Kidney (tissue), 14 donors: ENCODE measurements around the gene SORBS2. TPM values are rescaled to one million over a fixed set of nuclear protein-coding genes. Genes with fewer than 3 reads are reported as not detected.

ENCODE experiments used
- DNase-seq, 5 donors: peaks; one replicate each; pipeline ENCODE4 v3.0.0-alpha.2; 2013 to 2020
- FAIRE-seq: peaks from 2 replicates; lab custom pipeline; 2012; peaks lifted over from hg19 to GRCh38; lab: Jason Lieb, UNC
- H3K27ac ChIP-seq, 2 donors: one replicate each; pipeline ENCODE4 v1.7.0; 2013; ENCODE audit warnings: low read depth in 2 of 2, low read length in 2 of 2, inconsistent platforms in 1 of 2
- H3K27me3 ChIP-seq: one replicate; pipeline ENCODE4 v1.7.1; 2013; ENCODE audit warnings: low read length, inconsistent platforms; ENCODE audit not compliant: control insufficient read depth, insufficient read depth
- H3K36me3 ChIP-seq, 3 donors: one replicate each; pipeline versions ENCODE4 v1.7.0 to v1.7.1; 2013; ENCODE audit warnings: low read length in 3 of 3, control low read depth in 1 of 3, inconsistent platforms in 1 of 3; ENCODE audit not compliant: insufficient read depth in 3 of 3, control insufficient read depth in 2 of 3
- H3K4me1 ChIP-seq, 3 donors: one replicate each; pipeline versions ENCODE4 v1.7.0 to v1.7.1; 2013; ENCODE audit warnings: low read length in 3 of 3, inconsistent platforms in 1 of 3, low read depth in 1 of 3; ENCODE audit not compliant: control insufficient read depth in 2 of 3, insufficient read depth in 2 of 3
- H3K4me3 ChIP-seq, 3 donors: one replicate each; pipeline versions ENCODE4 v1.7.0 to v1.8.1; 2013; ENCODE audit warnings: low read length in 3 of 3, control low read depth in 1 of 3, inconsistent platforms in 1 of 3
- H3K9ac ChIP-seq, 3 donors: one replicate each; pipeline versions ENCODE4 v1.7.0 to v1.7.1; 2013; ENCODE audit warnings: low read length in 3 of 3, control low read depth in 1 of 3, inconsistent platforms in 1 of 3
- H3K9me3 ChIP-seq, 3 donors: one replicate each; pipeline versions ENCODE4 v1.7.0 to v1.7.1; 2013; ENCODE audit warnings: low read length in 3 of 3, control low read depth in 1 of 3, inconsistent platforms in 1 of 3; ENCODE audit not compliant: control insufficient read depth in 2 of 3, insufficient read depth in 1 of 3
- CTCF ChIP-seq: IDR thresholded peaks from 3 replicates; pipeline ENCODE4 v1.5.1; 2012; ENCODE audit warnings: mild to moderate bottlenecking, moderate library complexity, borderline replicate concordance; ENCODE audit not compliant: insufficient read depth; ENCODE audit errors: extremely low read depth
- intact Hi-C: fragments of 100-400 bp; cut with DNase I; formaldehyde crosslinking; loops from one replicate; pipeline ENCODE4 v1.11.1; 2022
- polyA plus RNA-seq: library from polyadenylated mRNA; stranded (reverse); fragments of 350-450 nt; fragmentation: Illumina TruSeq; extraction: RNeasy Lipid Tissue Mini Kit (QIAGEN cat#74804); gene quantifications from one replicate; pipeline ENCODE4 v1.2.3, GENCODE V29; 2014; ENCODE audit warnings: low read depth, low replicate concordance; ENCODE audit not compliant: insufficient read depth
- total RNA-seq: library from RNA; stranded (reverse); fragmentation: NEBNext Ultra II Directional; extraction: Animal tissue kit (Norgen Biotek cat#: 25700); gene quantifications from one replicate; pipeline ENCODE4 v1.2.1, GENCODE V29; 2021
- donor health status: control.
- donor health status: control.
- donor health status: control.
- donor health status: control.
- donor health status: control.
- donor health status: DM: yes; HTN: yes; CAD: no.
- donor health status: Normal renal cell carcinoma (clear cell type).

Gene SORBS2
- total and polyA plus RNA-seq, 2 donors from 2014 or later = 26.0 to 127 TPM

- Histone ChIP-seq H3K4me3 (no peak overlapping the region), H3K27me3 (no peaks in the 10 kb centered on the region), H3K27ac (no peak overlapping the region), H3K4me1 (no peaks in the 10 kb centered on the region), H3K9ac (no peak overlapping the region), H3K9me3 (no peaks in the 10 kb centered on the region), H3K36me3 (peaks cover 0 to 30% (median 21%) of the 10 kb centered on the region in 3 donors)
- DNase-seq (no peak), FAIRE-seq (no peak)
- no peak for TF ChIP-seq CTCF
- intact Hi-C loops = no loop called here
Measured at GRCh38 chr4:185660340-185660739, 151.7 kb downstream of the SORBS2 start.

GRCh38 chr4:185657699-185658098 is 154.3 kb downstream of the SORBS2 start:
- Histone ChIP-seq H3K4me1 (no peaks in the 10 kb centered on the region), H3K27ac (no peak overlapping the region), H3K9ac (no peak overlapping the region), H3K36me3 (peaks cover 0 to 35% (median 21%) of the 10 kb centered on the region in 3 donors), H3K27me3 (no peaks in the 10 kb centered on the region), H3K9me3 (no peaks in the 10 kb centered on the region), H3K4me3 (no peak overlapping the region)
- FAIRE-seq (no peak), DNase-seq (no peak)
- intact Hi-C loops = no loop called here
- no peak for TF ChIP-seq CTCF

GRCh38 chr4:185657183-185657582 is 154.8 kb downstream of the SORBS2 start:
- H3K9me3 ChIP-seq = no peaks in the 10 kb centered on the region
- no peak for TF ChIP-seq CTCF
- H3K4me3 ChIP-seq = no peak overlapping the region
- no peaks in the 10 kb centered on the region for H3K4me1 ChIP-seq
- intact Hi-C loops = no loop called here
- no peaks in the 10 kb centered on the region for H3K27me3 ChIP-seq
- no peak for DNase-seq
- peaks cover 0 to 38% (median 19%) of the 10 kb centered on the region in 3 donors for H3K36me3 ChIP-seq
- FAIRE-seq = no peak
- no peak overlapping the region for H3K9ac ChIP-seq
- H3K27ac ChIP-seq = peak overlapping the region in 1 of 2 donors; percentile 7

GRCh38 chr4:185656467-185656931 is 155.5 kb downstream of the SORBS2 start:
- DNase-seq (peak in 3 of 5 donors; percentile 14 to 80 (median 24)), FAIRE-seq (no peak)
- no peaks in the 10 kb centered on the region for H3K9me3 ChIP-seq
- no peak overlapping the region for H3K27ac ChIP-seq
- H3K9ac ChIP-seq = no peak overlapping the region
- H3K27me3 ChIP-seq = no peaks in the 10 kb centered on the region
- peaks cover 0 to 35% (median 13%) of the 10 kb centered on the region in 3 donors for H3K36me3 ChIP-seq
- no peaks in the 10 kb centered on the region for H3K4me1 ChIP-seq
- H3K4me3 ChIP-seq = no peak overlapping the region
- TF ChIP-seq CTCF = no peak
- intact Hi-C loops = no loop called here
